HG02610 (cell line): ENCODE results near the gene OR4S2.

Source experiments
- ATAC-seq: cut with Tn5 transposase; IDR thresholded peaks from one replicate; pipeline ENCODE4 v1.9.1; 2021; ENCODE audit warnings: mild to moderate bottlenecking, moderate library complexity; ENCODE audit not compliant: unreplicated experiment

The OR4S2 gene, protein sequence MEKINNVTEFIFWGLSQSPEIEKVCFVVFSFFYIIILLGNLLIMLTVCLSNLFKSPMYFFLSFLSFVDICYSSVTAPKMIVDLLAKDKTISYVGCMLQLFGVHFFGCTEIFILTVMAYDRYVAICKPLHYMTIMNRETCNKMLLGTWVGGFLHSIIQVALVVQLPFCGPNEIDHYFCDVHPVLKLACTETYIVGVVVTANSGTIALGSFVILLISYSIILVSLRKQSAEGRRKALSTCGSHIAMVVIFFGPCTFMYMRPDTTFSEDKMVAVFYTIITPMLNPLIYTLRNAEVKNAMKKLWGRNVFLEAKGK

DNA sequence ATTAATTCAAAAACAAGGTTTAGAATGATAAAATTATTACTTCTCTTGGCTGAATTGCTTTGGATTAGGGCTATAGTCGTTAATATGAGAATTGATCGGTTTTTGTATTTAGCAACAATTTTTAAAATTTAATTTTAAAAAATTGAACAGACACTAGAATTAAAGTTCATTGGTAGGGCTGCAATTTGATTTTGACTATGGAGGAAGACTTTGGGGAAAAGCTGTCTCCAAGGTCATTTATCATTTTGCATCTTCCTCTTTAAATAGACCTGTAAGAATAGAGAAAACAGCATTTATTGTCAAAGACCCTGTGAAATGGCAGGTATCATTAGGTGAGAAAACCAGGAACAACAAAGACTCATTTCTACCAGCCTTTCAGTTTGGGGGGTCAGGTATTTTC, at the start of gene OR4S2:
TSS of gene OR4S2 (plus strand) at position 301 of the 400 bp plus-strand sequence. CDS start 2,577 bp downstream, outside the sequence.
- ATAC-seq, result no peak

DNA sequence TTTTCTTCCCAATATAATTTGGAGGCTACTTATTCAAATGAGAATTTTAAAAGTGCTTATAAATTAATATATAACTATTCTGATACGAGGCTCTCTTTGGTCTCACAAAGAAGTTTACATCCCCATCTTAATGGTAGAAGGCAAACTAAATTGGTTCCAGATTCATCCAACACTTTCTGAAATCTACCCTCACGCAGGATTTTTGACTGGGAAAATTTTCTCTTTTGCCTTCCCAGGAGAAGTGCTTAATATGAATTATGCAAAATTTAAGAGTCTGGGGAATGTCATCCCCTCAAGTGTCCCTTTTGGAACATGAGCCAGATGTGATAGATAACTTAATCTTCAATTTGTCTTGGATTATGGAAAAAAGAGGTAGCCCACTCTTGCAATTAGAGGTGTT, 40.6 kb upstream of the OR4S2 start, which contains the start of gene OR4C11:
TSS of gene OR4C11 (minus strand) at position 101 of the 400 bp plus-strand sequence. CDS start 3,272 bp downstream, outside the sequence.
- no peak for ATAC-seq

DNA sequence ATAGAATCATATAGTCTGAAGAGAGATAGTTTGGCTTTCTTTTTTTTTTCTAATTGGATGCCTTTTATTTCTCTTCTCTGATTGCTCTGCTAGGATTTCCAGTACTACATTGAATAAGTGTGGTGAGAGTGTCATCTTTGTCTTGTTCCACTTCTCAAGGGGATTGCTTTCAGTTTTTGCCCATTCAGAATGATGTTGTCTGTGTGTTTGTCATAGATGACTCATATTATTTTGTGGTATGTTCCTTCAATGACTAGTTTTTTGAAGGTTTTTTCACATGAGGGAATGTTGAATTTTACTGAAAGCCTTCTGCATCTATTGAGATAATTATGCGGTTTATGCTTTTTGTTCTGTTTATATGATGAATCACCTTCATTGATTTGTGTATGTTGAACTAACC, 23.6 kb upstream of the OR4S2 start:
- ATAC-seq, result no peak

DNA sequence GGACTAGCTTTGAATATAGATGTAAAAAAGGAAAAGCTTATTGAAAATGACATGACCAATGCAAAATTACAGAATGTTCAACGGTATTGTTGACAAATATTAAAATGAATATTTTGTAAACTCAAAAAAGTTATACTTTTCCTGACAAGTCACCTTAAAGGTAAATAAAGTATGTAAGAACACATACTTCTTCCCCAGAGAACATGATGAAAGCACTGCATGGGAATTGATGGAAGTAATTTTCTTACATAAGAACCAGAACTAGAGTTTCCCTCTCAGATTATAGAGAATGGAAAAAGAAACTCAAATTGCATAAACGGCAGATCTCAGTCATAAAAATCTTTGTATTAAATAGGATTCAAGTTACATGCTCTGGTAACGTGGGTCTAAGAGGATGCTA, 13.3 kb upstream of the OR4S2 start, which contains the start of gene OR4P4:
TSS of gene OR4P4 (plus strand) at position 301 of the 400 bp plus-strand sequence.
- ATAC-seq, result no peak

DNA sequence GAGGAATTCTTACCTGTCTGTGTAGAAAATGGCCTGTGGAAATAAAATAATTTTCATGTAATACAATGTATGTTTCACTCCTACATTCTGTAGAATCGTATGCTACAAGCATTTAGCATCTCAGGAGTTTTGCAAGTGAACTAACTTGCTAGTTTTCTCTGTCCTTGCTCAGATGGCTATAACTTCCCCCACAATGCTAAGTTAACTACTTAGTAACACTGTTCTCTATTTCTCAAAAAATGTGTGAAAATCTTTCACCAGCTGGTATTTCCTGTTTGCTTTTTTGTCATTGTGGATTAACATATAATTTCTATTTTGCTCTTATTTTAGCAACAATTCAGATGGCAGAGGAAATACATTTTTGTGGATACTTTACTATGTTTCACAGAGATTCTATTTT, 4.4 kb downstream of the OR4S2 start:
- ATAC-seq, result no peak

DNA sequence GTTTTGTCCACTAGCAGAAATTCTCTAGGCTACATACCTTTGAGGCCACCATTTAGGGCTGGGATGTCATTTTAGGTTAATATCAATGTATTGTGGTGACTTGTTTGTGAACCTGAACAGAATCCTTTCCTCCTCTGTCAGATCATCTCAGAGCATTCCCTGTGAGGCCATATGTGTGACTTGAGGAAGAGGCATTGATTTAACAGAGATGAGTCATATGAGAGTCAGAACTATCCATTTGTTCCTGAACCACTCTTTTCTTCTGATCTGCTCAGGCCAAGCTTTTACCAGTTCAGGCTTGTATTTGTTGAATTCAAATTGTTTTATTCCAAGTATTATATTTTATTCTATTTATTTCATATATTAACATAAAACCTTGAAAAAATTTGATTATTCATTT, 7.0 kb downstream of the OR4S2 start:
- no peak for ATAC-seq

DNA sequence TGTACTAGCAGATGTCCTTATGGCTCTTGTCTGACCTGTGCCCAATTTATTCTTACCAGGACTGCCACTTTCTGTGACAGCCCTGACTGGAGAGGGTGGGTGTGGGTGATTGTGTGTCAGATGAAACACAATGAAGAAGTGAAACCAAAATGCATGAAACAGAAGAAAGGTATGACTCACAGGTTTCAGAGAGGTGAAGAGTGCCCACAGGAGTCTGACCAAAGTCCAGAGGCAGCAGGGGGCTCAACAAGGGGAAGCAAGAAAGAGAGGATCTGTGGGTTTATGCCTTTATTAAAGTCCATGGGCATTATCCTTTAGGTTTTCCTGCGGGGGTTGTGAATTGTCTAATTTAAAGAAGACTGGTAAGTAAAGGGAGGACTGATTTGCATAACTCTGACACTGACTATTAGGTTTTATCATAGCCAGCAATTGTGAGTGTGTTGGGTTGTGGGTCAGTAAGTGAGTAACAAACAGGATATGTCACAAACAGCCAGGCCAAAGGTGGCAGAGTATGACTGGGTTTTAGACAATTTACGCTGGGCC, 10.0 kb downstream of the OR4S2 start:
- ATAC-seq, result peak; percentile 99

DNA sequence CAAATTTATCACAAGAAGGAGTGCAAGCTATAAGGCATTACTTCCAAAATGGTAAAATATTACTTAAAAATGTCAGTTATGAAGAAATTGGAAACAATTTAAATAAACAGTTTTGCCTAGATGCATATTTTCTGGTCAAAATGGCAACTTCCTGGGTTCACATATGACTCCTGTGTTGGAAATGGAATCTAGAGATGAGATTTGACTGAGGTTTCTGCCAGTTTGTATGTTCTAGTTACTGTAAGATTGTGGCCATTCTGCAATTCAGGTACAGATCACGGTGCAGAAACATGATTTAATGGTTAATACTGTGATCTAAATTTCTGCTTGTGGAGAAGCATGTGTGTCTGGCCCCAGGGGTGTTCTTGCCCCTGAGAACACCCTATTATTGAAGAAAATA, 10.5 kb downstream of the OR4S2 start:
- peak; percentile 23 for ATAC-seq

DNA sequence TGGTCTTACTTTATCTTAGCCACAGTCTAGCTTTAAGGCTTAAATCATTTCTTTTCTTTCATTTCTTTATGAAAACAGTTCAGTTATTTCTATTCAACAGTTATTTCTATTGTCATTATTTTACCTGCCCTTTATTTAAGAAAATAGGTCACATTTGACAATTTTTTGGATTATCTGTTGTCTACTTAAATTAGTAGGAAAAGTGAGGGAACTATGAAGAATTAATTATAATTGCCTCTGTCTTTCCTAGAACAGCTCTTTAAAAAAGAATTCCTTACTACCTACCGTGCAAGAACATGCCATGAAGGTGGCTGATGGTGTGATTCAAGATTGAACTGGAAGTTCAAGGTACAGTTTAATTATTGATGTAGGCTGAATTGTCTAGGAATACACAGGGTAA, 13.8 kb downstream of the OR4S2 start, which contains the start of gene OR4C6:
TSS of gene OR4C6 (plus strand) at position 301 of the 400 bp plus-strand sequence. CDS start 2,966 bp downstream, outside the sequence.
- ATAC-seq, result no peak

DNA sequence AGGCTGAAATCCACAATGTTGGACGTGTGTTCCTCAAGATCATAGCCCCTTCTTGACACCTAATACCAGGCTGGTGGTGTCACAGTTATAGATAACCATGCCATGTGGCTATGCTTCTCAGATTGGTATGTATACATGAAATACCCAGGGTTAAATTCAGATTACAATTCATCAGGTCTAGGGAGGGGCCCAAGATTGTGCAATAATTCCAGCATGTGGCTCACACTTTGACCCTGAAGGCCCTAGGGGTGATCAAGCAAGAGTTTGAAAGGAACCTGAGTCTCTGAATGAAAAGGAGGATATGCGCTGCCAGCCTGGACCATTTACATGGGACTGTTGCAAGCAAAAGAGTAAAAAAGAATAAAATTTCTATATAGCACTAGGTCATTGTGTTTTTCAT, 21.2 kb downstream of the OR4S2 start:
- no peak for ATAC-seq

DNA sequence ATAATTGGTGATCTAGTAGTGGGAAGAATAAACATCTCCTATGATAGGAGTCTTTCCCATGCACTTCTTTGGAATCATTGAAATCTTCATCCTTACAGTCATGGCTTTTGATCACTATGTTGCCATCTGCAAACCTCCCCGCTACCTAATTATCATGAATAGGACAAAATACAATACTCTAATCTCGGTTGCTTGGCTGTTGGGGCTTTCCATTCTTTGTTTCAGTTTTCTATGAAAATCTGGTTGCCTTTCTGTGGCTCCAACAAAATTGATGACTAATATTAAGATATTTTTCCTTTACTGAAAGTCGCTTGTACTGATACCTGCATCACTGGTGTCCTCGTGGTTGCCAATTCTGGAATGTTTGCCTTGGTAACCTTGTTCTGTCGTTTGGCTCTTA, 25.7 kb downstream of the OR4S2 start:
- ATAC-seq, result no peak

DNA sequence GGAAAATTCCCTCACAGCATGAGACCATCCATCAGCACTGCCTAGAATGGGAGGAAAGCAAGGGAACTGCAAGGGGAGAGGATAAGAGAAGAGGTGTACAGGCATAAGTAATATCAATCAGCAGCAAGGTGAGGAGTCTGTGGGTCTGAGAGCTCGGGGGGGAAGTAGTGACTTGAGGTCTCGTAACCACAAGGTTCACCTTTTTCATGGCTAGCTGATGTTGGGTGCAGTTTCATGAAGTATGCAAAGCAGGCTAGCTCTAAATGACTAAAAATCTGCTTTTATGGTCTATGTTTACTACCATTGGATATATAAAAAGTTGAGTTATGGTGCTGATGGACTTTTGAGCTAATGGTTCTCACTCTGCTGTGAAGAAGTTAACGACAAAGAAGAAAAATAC, 49.7 kb downstream of the OR4S2 start:
- no peak for ATAC-seq

DNA sequence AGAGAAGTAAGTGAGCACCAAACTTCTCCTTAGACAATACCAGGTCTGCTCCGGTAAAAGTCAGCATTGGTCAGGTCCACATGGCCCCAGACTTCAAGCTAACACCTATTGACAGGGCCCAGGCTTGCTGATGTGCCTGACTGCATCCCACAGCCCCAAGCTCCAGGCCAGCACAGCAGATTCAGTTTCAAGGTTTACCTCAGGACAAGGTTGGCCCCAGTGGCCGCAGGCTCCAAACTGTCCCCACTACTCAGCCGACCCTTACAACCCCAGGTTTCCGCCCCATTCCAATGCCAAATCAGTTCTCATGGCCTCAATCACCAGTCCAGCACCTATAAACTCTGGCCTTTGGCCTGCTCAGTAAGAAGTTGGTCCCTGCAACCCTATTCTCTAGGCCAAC, 53.3 kb downstream of the OR4S2 start:
- ATAC-seq, result no peak
